Measurements from ENCODE around the gene NFIL3.
"Not testable (repeated sequence)": the region's sequence is repeated elsewhere in the genome, so short reads cannot be mapped to it uniquely, and the experiment has no call there.

NFIL3 gene

DNA sequence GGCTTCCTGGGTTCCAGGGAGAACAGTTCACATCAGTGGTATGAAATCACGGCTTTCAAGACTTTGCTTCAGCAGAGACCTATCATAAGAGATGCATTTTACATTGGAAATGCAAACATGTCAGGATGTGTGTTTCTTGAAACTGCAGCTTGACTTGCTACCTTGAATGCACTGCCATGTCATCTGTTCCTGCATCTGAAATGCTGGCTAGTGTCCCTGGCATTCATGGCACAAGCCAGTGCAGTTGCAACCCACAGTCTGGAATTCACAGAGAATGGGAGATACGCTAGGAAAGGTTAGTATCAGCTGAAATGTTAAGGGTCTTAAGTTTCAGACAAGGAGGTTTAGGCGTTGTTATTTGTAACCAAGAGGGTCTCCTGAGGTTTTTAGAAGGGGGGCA lies 24.7 kb downstream of the NFIL3 start:
- in situ Hi-C loops (cut with HindIII; ENCODE audit: low sequenced_read_pairs): loop anchor here (5.0 kb wide), 1 partner anchor 47 kb away; no protein-coding TSS in a partner anchor

GRCh38 chr9:91395553-91396471 lies 27.8 kb downstream of the NFIL3 start:
- in situ Hi-C loops (cut with HindIII; ENCODE audit: low sequenced_read_pairs): loop anchor here (5.0 kb wide), 1 partner anchor 44 kb away; no protein-coding TSS in a partner anchor

DNA sequence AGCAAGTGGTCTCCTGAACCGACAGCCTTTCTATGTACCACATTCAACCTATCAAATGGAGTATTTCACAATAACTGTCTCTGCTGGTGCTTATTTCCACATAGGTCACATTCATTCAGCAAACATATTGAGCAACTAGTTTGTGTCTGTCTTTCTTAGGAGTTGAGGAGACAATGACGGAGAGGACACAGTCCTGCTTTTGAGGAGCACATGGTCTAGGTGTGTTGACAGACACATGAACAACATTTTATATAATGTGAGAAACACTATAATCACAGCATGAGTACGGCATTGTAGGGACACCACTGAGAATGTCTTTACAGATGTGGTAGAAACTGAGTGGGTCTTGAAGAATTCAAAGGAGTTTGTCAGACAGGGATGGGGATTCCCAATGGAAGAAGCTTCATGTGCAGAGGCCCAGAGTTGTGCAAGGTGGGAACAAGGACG lies 28.5 kb downstream of the NFIL3 start:
- in situ Hi-C loops (cut with HindIII; ENCODE audit: low sequenced_read_pairs): loop anchor here (5.0 kb wide), 1 partner anchor 43 kb away; no protein-coding TSS in a partner anchor

DNA sequence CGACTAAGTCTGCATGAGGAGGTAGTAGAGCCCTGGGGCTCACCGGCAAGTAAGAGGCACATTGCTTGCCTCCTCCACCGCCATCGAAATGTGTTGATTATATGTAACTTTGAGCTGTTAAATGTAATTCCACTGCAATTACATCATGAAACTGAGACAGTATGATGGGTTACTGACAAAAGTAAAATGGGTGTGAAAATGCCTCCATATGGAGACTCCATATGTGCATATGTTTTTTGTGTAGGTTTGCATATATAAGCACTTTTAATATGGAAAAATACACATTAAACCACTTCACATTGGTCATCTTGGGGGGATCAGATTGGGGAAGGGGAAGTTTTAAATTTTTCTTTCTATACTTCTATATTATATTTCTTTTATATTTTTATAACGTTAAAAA lies 29.8 kb downstream of the NFIL3 start:
- in situ Hi-C loops (cut with HindIII; ENCODE audit: low sequenced_read_pairs): no loop called here

DNA sequence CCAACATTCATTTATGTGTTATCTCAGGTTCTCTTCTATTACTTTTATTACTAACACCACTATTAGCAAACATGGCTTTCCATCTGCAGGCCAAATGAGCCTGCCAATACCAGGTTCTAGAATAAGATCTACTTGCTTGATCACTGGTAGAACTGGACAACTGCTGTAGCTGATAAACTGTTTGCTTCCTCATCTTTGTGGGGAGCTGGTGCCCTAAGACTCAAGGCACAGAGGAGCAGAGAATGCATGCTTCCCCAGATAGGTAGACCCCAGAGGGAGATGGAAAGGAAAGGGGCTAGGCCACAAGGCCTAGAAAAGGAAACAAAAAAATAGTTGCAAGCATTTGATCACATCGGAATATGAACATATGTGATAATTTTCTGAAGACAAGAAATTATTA lies 31.2 kb downstream of the NFIL3 start:
- in situ Hi-C loops (cut with HindIII; ENCODE audit: low sequenced_read_pairs): no loop called here

DNA sequence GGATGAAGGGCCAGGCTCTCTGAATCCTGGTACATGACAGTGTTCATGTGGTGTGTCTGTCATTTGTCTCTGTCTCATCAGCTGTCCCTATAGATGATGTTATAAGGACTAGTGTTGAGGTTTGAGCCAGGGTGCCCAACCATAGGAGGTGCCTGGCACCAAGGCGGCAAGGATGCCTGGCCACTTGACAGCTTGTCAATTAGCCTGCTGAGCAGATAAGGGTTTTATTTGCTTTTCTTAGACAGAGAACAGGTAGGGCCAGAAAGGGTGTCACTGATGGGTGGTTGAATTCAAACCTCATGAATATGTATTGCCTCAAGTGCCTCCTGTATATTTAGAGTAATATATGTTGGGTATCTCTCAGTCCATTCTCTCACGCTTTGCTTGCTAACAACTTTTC lies 31.8 kb downstream of the NFIL3 start:
- in situ Hi-C loops (cut with HindIII; ENCODE audit: low sequenced_read_pairs): no loop called here

DNA sequence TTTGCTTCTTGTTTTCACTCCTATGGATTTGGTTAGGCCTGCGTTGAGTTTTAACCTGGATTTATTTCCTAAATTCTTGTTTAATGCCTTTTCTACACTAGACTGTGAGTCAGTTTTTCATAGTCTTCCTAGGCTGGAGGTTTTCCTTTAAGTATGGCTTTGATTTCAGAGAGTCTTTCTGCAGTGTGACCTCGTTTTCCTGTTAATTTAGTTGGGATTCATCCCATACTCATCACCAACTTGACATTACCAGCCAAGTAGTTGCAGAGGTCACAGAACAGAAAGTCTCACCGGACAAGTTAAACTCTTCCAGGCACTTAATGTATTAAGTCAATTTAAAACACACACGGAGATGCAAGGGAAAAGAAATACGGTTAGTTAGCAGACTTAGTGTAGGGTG lies 32.2 kb downstream of the NFIL3 start:
- in situ Hi-C loops (cut with HindIII; ENCODE audit: low sequenced_read_pairs): no loop called here

GRCh38 chr9:91389686-91390085 lies 33.9 kb downstream of the NFIL3 start:
- in situ Hi-C loops (cut with HindIII; ENCODE audit: low sequenced_read_pairs): not testable (repeated sequence)

DNA sequence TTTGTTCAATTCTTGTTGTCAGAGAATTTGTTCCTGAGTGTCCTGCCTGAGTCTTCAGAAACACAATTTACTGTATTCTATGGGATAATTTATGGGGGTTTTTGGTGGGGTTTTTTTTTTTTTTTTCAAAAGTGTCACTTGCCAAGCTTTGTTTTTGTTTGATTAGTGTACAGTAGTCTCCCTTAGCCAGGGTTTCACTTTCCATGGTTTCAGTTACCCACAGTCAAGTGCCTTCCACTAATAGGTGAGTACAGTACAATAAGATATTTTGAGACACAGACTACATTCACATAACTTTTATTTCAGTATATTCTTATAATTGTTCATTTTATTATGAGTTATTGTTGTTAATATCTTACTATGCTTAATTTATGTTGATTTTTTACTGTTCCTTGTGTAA lies 36.9 kb downstream of the NFIL3 start:
- in situ Hi-C loops (cut with HindIII; ENCODE audit: low sequenced_read_pairs): no loop called here

DNA sequence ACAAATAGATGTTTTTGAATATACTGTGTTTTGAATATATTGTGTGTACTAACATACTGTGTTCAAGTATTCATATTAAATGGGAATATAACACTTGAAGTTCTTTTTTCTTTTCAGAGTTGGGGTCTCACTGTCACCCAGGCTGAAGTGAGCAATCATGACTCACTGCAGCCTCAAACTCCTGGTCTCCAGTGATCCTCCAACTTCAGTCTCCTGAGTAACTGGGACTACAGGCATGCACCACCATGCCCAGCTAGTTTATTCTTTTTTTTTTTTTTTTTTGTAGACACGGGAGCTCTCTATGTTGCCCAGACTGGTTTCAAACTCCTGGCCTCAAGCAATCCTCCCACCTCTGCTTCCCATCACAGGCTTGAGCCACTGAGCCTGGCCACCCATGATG lies 38.7 kb downstream of the NFIL3 start:
- in situ Hi-C loops (cut with HindIII; ENCODE audit: low sequenced_read_pairs): no loop called here

- in situ Hi-C loops (cut with HindIII; ENCODE audit: low sequenced_read_pairs): no loop called here
Observed at GRCh38 chr9:91383577-91383976, 40.1 kb downstream of the NFIL3 start.

DNA sequence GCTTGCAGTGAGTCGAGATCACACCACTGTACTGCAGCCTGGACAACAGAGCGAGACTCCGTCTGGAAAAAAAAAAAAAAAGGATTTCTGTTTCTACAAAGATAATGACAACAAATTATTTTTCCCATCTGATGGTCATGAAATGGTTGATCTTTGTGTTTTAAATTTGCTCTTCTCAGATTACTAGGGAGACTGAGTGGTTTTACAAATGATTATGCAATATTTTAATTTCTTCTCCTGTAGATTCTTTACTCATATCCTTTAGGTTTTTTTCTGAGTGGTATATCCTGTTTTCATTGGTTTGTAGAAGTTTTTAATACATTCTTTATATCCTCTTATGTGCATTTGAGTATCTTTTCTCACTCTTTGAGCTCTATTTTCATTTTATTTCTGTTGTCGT lies 41.3 kb downstream of the NFIL3 start:
- in situ Hi-C loops (cut with HindIII; ENCODE audit: low sequenced_read_pairs): no loop called here

DNA sequence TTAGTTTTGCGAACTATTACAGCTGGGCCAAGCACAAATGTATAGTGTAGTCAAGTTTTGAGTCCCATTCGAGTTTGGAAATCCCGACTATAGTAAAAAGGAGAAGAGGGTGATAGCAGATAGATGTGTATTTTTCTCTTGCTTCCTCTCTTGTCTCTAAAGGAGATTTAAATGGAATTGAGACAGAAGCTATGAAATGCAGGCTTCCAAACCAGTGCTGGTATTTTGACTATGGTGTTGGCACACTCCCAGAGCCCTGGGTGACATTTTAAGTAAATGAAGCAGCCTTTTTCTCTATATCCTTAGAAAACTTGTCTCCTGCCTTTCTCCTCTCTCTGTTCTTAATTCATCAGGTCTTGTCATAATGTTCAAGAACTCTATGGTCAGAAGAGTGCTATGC lies 44.2 kb downstream of the NFIL3 start:
- in situ Hi-C loops (cut with HindIII; ENCODE audit: low sequenced_read_pairs): no loop called here

- in situ Hi-C loops (cut with HindIII; ENCODE audit: low sequenced_read_pairs): no loop called here
Observed at GRCh38 chr9:91378695-91379127, 44.9 kb downstream of the NFIL3 start.

DNA sequence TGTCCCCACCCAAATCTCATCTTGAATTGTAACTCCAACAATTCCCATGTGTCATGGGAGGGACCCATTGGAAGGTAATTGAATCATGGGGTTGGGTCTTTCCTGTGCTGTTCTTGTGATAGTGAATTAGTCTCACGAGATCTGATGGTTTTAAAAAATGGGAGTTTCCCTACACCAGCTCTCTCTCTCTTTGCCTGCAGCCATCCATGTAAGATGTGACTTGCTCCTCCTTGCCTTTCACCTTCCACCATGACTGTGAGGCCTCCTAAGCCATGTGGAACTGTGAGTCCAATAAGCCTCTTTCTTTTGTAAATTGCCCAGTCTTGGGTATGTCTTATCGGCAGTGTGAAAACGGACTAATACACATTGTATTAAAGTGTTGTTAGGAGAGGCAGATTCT lies 45.6 kb downstream of the NFIL3 start:
- in situ Hi-C loops (cut with HindIII; ENCODE audit: low sequenced_read_pairs): not testable (repeated sequence)

DNA sequence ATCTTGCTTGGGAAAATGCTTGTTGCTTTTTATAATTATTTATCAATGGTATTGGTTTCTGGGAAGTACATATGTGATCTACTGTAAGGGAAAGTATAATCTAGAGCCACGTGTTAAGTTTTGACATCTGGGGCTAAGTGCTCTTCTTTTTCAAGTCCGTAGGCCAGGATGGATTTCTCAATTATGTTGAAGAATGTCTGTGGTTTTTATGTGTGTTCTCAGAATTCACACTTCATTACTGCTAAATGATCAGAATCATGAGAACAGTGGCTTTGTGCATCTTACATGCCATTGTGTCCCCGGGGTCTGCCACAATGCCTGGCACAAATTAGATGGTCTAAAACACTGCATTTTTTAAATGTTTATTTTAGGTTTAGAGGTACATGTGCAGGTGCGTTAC lies 47.4 kb downstream of the NFIL3 start:
- in situ Hi-C loops (cut with HindIII; ENCODE audit: low sequenced_read_pairs): no loop called here

- in situ Hi-C loops (cut with HindIII; ENCODE audit: low sequenced_read_pairs): no loop called here
Observed at GRCh38 chr9:91374939-91375338, 48.7 kb downstream of the NFIL3 start.

- in situ Hi-C loops (cut with HindIII; ENCODE audit: low sequenced_read_pairs): no loop called here
Observed at GRCh38 chr9:91371894-91372293, 51.7 kb downstream of the NFIL3 start.

GRCh38 chr9:91370006-91370405 lies 53.6 kb downstream of the NFIL3 start:
- in situ Hi-C loops (cut with HindIII; ENCODE audit: low sequenced_read_pairs): not testable (repeated sequence)

DNA sequence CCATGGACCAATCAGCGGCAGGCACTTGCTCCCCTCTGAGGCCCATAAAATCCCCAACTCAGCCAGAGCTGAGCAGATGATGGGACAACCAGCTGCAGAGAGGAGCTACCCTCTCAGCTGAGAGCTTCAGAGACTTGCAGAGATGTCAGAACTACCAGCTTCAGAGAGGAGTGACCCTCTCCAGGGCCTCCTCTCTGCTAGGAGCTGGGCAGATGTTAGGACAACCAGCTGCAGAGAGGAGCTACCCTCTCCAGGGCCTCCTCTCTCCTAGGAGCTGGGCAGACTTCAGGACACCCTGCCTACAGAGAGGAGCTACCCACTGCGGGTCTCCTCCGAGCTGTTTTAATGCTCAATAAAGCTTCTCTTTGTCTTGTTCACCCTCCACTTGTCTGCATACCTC lies 58.9 kb downstream of the NFIL3 start:
- in situ Hi-C loops (cut with HindIII; ENCODE audit: low sequenced_read_pairs): no loop called here

DNA sequence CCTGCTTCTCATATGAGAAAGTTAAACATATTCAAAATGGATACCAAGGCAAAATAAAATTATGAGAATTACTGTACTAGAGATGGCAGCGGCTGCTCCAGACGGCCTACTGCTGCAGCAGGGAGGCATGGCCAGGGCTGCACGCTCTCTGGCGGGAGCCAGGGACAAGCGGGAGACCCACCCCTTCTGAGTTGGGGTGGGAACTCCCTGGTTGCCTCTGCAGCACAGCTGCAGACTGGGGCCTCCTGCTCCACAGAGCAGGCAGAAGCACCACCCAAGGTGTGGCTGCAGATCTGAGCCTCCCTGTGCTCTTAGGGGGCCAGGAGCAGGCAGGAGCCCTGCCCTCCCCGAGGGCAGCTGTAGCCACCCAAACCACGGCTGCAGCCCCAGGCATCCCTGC lies 59.6 kb downstream of the NFIL3 start:
- in situ Hi-C loops (cut with HindIII; ENCODE audit: low sequenced_read_pairs): no loop called here

DNA sequence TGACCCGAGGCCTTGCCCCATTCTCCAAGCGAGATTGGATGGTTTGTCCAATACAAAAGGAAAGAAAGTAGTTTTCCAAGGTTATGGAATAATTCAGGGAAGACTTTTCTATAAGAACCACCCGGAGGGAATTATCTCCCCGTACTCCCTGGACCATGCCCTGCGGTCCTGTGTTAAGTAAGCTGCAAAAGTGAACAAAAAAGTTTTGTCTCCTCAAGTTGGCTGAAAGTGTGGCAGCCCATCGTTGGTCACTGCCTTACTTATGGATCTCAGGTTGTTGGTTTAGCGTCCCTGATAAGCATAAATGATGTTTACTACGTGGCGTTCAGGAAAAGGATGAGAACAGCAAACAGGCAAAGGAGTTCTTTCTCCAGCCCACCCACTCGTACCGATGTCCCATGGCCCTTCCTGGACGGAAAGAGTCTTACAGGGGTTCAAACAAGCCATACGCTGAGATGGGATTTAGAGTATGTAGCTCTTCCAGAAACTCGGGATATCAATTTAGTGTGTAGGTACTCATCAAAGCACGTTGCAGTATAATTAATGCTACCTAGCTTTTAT lies 61.5 kb downstream of the NFIL3 start:
- in situ Hi-C loops (cut with HindIII; ENCODE audit: low sequenced_read_pairs): no loop called here

Measured in endothelial cell of hepatic sinusoid (primary cell).